Measurements from ENCODE around the gene RO60.

RO60 gene
- long read RNA-seq, full-length matches to known transcripts, result 518 of 667 reads
- long read RNA-seq, partial matches to known transcripts, result 17 of 667 reads
- long read RNA-seq, other reads (novel, unspliced or antisense), result 132 of 667 reads

- Histone ChIP-seq H3K27me3 (ENCODE audit: insufficient read depth, poor library complexity, severe bottlenecking) (no peaks in the 10 kb centered on the region), H3K4me3 (replicated peaks; ENCODE audit: insufficient read depth, low read length) (peak within 1 kb of the TSS; percentile 86), H3K27ac (replicated peaks) (peak within 1 kb of the TSS; percentile 92)
- DNase-seq (ENCODE audit: low read depth in 1 of 2, low spot score in 1 of 2), result peak; percentile 93 to 98
- TF ChIP-seq SPI1 (IDR thresholded peaks at IDR 0.05; ENCODE audit: borderline replicate concordance, low read depth) (no peak), GABPA (IDR thresholded peaks at IDR 0.05; ENCODE audit: low read depth) (peak; percentile 62), POLR2AphosphoS5 (IDR thresholded peaks at IDR 0.05; ENCODE audit: low read depth) (peak; percentile 90)
- TF ChIP-seq, protein P1, sequence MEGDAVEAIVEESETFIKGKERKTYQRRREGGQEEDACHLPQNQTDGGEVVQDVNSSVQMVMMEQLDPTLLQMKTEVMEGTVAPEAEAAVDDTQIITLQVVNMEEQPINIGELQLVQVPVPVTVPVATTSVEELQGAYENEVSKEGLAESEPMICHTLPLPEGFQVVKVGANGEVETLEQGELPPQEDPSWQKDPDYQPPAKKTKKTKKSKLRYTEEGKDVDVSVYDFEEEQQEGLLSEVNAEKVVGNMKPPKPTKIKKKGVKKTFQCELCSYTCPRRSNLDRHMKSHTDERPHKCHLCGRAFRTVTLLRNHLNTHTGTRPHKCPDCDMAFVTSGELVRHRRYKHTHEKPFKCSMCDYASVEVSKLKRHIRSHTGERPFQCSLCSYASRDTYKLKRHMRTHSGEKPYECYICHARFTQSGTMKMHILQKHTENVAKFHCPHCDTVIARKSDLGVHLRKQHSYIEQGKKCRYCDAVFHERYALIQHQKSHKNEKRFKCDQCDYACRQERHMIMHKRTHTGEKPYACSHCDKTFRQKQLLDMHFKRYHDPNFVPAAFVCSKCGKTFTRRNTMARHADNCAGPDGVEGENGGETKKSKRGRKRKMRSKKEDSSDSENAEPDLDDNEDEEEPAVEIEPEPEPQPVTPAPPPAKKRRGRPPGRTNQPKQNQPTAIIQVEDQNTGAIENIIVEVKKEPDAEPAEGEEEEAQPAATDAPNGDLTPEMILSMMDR (IDR thresholded peaks at IDR 0.05; ENCODE audit: insufficient read depth, low read length), result no peak
- TF ChIP-seq, protein P2, sequence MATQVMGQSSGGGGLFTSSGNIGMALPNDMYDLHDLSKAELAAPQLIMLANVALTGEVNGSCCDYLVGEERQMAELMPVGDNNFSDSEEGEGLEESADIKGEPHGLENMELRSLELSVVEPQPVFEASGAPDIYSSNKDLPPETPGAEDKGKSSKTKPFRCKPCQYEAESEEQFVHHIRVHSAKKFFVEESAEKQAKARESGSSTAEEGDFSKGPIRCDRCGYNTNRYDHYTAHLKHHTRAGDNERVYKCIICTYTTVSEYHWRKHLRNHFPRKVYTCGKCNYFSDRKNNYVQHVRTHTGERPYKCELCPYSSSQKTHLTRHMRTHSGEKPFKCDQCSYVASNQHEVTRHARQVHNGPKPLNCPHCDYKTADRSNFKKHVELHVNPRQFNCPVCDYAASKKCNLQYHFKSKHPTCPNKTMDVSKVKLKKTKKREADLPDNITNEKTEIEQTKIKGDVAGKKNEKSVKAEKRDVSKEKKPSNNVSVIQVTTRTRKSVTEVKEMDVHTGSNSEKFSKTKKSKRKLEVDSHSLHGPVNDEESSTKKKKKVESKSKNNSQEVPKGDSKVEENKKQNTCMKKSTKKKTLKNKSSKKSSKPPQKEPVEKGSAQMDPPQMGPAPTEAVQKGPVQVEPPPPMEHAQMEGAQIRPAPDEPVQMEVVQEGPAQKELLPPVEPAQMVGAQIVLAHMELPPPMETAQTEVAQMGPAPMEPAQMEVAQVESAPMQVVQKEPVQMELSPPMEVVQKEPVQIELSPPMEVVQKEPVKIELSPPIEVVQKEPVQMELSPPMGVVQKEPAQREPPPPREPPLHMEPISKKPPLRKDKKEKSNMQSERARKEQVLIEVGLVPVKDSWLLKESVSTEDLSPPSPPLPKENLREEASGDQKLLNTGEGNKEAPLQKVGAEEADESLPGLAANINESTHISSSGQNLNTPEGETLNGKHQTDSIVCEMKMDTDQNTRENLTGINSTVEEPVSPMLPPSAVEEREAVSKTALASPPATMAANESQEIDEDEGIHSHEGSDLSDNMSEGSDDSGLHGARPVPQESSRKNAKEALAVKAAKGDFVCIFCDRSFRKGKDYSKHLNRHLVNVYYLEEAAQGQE (IDR thresholded peaks at IDR 0.05; ENCODE audit: insufficient replicate concordance, low read depth), result peak; percentile 35
Measured at GRCh38 chr1:193059282-193060114, at the start of gene RO60, which contains the start of gene UCHL5. RO60 (plus strand) TSS chr1:193059612; CDS start chr1:193069055, 9,443 bp downstream. UCHL5 (minus strand) TSS chr1:193059360; CDS start chr1:193059260, 100 bp downstream.

DNA sequence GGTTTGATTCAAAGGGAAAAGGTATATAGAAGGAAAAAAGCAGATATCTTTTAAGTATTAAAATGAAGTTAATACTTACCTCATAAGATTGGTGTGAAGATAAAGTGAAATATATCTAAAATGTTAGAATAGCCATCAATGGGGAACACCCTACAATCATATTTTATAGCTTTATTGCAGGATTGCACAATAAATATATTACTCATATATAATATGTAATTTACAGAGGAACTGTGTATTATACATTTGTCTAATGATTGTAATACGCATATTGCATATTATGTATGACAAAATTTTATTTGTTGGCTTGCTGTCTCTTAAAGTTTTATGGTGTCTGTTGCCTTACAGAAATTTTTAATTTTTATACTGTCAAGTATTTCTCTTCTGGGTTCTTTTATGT, 48.0 kb upstream of the RO60 start:
- no peak overlapping the region for H3K27ac ChIP-seq (replicated peaks)
- no peak for DNase-seq (ENCODE audit: low read depth in 1 of 2, low spot score in 1 of 2)

DNA sequence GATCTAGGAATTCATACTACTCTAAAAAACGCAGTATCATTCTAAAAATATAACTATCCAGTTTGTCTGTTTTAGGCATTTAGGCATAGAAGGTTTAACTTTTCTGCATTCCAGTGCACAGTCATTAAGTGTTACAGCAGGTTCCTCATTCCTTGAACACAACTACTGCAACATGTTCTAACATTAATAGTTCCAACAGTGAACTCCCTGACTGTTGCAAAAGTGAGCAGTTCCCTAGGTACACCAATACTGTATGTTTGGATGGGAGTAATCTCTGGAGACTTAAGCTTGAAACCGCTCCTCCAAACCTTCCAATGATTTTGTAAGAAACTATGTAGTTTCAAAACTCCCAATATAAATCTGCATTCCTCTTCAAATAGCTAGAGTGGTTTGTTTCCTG, 46.4 kb upstream of the RO60 start:
- DNase-seq (ENCODE audit: low read depth in 1 of 2, low spot score in 1 of 2), result no peak
- H3K27me3 ChIP-seq (ENCODE audit: insufficient read depth, poor library complexity, severe bottlenecking), result no peaks in the 10 kb centered on the region
- no peak overlapping the region for H3K27ac ChIP-seq (replicated peaks)
- no peak for TF ChIP-seq POLR2AphosphoS5 (IDR thresholded peaks at IDR 0.05; ENCODE audit: low read depth)
- no peak overlapping the region for H3K4me3 ChIP-seq (replicated peaks; ENCODE audit: insufficient read depth, low read length)

More for the DNA sequence above, 48.0 kb upstream of the RO60 start:
- H3K4me3 ChIP-seq (replicated peaks; ENCODE audit: insufficient read depth, low read length), result no peak overlapping the region
- no peaks in the 10 kb centered on the region for H3K27me3 ChIP-seq (ENCODE audit: insufficient read depth, poor library complexity, severe bottlenecking)
- TF ChIP-seq POLR2AphosphoS5 (IDR thresholded peaks at IDR 0.05; ENCODE audit: low read depth) (no peak), GABPA (IDR thresholded peaks at IDR 0.05; ENCODE audit: low read depth) (no peak), SPI1 (IDR thresholded peaks at IDR 0.05; ENCODE audit: borderline replicate concordance, low read depth) (no peak)
- TF ChIP-seq, protein P1 (IDR thresholded peaks at IDR 0.05; ENCODE audit: insufficient read depth, low read length), result no peak
- TF ChIP-seq, protein P2 (IDR thresholded peaks at IDR 0.05; ENCODE audit: insufficient replicate concordance, low read depth), result no peak

DNA sequence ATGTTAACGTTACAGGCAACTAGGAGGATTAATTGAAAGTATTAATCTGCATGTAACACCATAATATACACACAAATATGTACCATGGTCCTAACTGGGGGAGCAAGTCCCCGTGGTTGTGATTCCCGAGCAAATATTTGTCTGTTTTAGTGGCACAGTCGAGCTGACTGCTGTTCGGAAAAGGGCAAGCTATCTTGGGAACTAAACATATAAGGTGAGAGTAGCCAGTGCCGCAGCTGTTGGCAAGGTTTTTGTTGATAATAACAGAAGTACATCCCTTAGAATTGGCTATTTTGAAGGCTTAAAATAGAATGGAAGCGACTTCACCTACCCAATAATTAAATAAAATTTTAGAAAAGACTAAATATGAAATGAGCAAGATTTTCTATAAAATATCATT, 45.7 kb upstream of the RO60 start:
- Histone ChIP-seq H3K27me3 (ENCODE audit: insufficient read depth, poor library complexity, severe bottlenecking) (no peaks in the 10 kb centered on the region), H3K4me3 (replicated peaks; ENCODE audit: insufficient read depth, low read length) (no peak overlapping the region), H3K27ac (replicated peaks) (no peak overlapping the region)
- TF ChIP-seq, protein P2 (IDR thresholded peaks at IDR 0.05; ENCODE audit: insufficient replicate concordance, low read depth), result no peak
- TF ChIP-seq POLR2AphosphoS5 (IDR thresholded peaks at IDR 0.05; ENCODE audit: low read depth) (no peak), GABPA (IDR thresholded peaks at IDR 0.05; ENCODE audit: low read depth) (no peak), SPI1 (IDR thresholded peaks at IDR 0.05; ENCODE audit: borderline replicate concordance, low read depth) (no peak)
- TF ChIP-seq, protein P1 (IDR thresholded peaks at IDR 0.05; ENCODE audit: insufficient read depth, low read length), result no peak
- DNase-seq (ENCODE audit: low read depth in 1 of 2, low spot score in 1 of 2), result no peak
